ENCODE data around the gene FCER2.

DNA sequence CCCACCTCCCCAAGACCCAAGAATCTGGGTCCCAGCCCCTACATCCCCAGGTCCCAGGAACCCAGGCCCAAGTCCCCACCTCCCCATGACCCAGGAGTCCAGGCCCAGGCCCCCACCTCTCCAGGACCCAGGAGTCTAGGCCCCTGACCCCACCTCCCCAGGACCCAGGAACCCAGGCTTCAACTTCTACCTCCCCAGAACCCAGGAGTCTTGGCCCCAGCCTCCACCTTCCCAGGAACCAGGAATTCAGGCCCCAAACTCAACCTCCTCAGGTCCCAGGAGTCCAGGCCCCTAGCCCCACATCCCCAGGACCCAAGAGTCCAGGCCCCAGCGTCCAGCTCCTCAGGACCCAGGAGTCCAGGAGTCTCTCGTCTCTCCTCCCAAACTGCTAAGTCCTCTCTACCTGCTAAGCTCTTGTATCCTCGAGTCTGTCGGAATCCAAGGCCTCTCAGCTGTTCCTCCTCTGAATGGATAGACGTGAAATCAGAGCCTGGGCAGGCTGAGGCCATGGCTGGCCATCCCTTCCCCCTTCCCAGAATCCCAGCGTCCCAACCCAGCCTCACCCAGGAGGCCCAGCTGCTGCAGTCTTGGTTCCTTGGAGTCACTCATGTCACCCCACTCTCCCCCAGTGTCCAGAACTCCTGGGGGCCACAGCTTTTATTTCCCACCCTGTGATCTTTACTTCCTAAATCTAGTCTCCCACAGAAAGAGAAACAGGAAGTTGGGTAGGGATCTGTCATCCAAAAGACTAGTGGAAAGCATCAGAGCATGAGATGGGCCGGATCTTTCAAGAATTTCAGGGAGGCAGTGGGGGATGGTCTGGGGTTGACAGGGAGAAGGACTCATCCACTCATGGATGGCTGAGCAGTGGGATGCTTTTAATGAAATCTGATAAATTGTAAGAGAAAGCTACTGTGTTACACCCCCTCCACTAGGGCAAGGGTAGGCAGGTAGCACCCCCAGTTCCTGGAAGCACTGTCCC lies 45.3 kb upstream of the FCER2 start, which contains the start of gene CD209:
- no peak for TF ChIP-seq CTCF (IDR thresholded peaks at IDR 0.05 in 8 of 11, conservative IDR thresholded peaks at IDR 0.05 in 3 of 11)
- no peak for TF ChIP-seq POLR2A (IDR thresholded peaks at IDR 0.05)
